Tibial nerve (tissue), 4 donors: Measurements from ENCODE around the gene SPEF2. TPM values are rescaled to one million over a fixed set of nuclear protein-coding genes. Genes with fewer than 3 reads are reported as not detected.

Source experiments
- DNase-seq, 2 donors: peaks; one replicate each; pipeline ENCODE4 v3.0.0-alpha.2; 2019; ENCODE audit warnings: low spot score in 2 of 2
- H3K27ac ChIP-seq, 4 donors: fragments of 200-600 bp; sonication (generic) in 3 of 4; one replicate each; pipeline ENCODE4 v1.5.1; 2017 to 2019; ENCODE audit warnings: mild to moderate bottlenecking in 1 of 4
- H3K27me3 ChIP-seq, 2 donors: fragments of 200-600 bp; sonication (generic) in 1 of 2; one replicate each; pipeline versions ENCODE4 v1.5.1 to v1.6.0; 2017 to 2019
- H3K36me3 ChIP-seq, 3 donors: fragments of 200-600 bp; sonication (generic); one replicate each; pipeline ENCODE4 v1.5.1; 2018 to 2019
- H3K4me1 ChIP-seq, 4 donors: fragments of 200-600 bp; sonication (generic) in 3 of 4; one replicate each; pipeline ENCODE4 v1.5.1; 2017 to 2019
- H3K4me3 ChIP-seq, 4 donors: fragments of 200-600 bp; sonication (generic) in 3 of 4; one replicate each; pipeline ENCODE4 v1.5.1; 2017 to 2019; ENCODE audit warnings: mild to moderate bottlenecking in 1 of 4, moderate library complexity in 1 of 4
- H3K9me3 ChIP-seq, 4 donors: fragments of 200-600 bp; sonication (generic) in 3 of 4; one replicate each; pipeline ENCODE4 v1.5.1; 2017 to 2019
- CTCF ChIP-seq, 5 experiments: fragments of 200-600 bp in 3 of 5; fragments of 450-650 bp in 2 of 5; sonication (generic) in 3 of 5; IDR thresholded peaks; one replicate each; pipeline ENCODE4 v1.5.1; 2016 to 2019; ENCODE audit warnings: antibody characterized with exemption in 5 of 5, mild to moderate bottlenecking in 3 of 5, moderate library complexity in 2 of 5
- EP300 ChIP-seq, 2 donors: sonication (generic); formaldehyde crosslinking; IDR thresholded peaks; one replicate each; pipeline ENCODE4 v1.6.1; 2017; ENCODE audit warnings: antibody characterized with exemption in 2 of 2, mild to moderate bottlenecking in 1 of 2
- POLR2A ChIP-seq, 2 donors: fragments of 450-650 bp; IDR thresholded peaks; one replicate each; pipeline ENCODE4 v1.6.1; 2017; ENCODE audit warnings: antibody characterized with exemption in 2 of 2, mild to moderate bottlenecking in 2 of 2, moderate library complexity in 2 of 2
- WGBS, 2 donors: methylation state at CpG; one replicate each; pipeline ENCODE4 v1.1.5; 2018; 5-methylcytosine and 5-hydroxymethylcytosine counted together
- total RNA-seq, 4 donors: library from RNA; depleted of rRNA; stranded (reverse); fragments of >200 nt; gene quantifications; one replicate each; pipeline ENCODE4 v1.1.0, GENCODE V29; 2016

The SPEF2 gene
- total RNA-seq, 4 donors from 2014 or later: 5.1 to 33.5 (median 17.5) TPM

- no peak for TF ChIP-seq EP300 (IDR thresholded peaks at IDR 0.05)
- no peak for TF ChIP-seq CTCF (IDR thresholded peaks at IDR 0.05)
- no peak for TF ChIP-seq POLR2A (IDR thresholded peaks at IDR 0.05)
- Histone ChIP-seq H3K36me3 (peaks cover 0 to 16% (median 0%) of the 10 kb centered on the region in 3 donors), H3K4me1 (no peaks in the 10 kb centered on the region), H3K27ac (no peak overlapping the region), H3K27me3 (no peaks in the 10 kb centered on the region), H3K4me3 (no peak overlapping the region), H3K9me3 (no peaks in the 10 kb centered on the region)
- WGBS, 2 donors: 84 to 95% methylated on average over 3 of the region's 3 CpGs
- DNase-seq: no peak
These were observed 61.0 kb downstream of the SPEF2 start for GRCh38 chr5:35678661-35679060.

GRCh38 chr5:35679357-35679756 is 61.7 kb downstream of the SPEF2 start:
- 92 to 95% methylated on average over 1 of the region's 1 CpG for WGBS, 2 donors
- no peaks in the 10 kb centered on the region for H3K27me3 ChIP-seq
- H3K36me3 ChIP-seq: peaks cover 0 to 16% (median 0%) of the 10 kb centered on the region in 3 donors
- H3K9me3 ChIP-seq: no peaks in the 10 kb centered on the region
- H3K4me3 ChIP-seq: no peak overlapping the region
- no peaks in the 10 kb centered on the region for H3K4me1 ChIP-seq
- no peak for DNase-seq
- no peak overlapping the region for H3K27ac ChIP-seq
- TF ChIP-seq POLR2A (IDR thresholded peaks at IDR 0.05) (no peak), CTCF (IDR thresholded peaks at IDR 0.05) (no peak), EP300 (IDR thresholded peaks at IDR 0.05) (no peak)

GRCh38 chr5:35681911-35682310 is 64.2 kb downstream of the SPEF2 start:
- Histone ChIP-seq H3K4me1 (no peaks in the 10 kb centered on the region), H3K27ac (no peak overlapping the region), H3K4me3 (no peak overlapping the region), H3K27me3 (no peaks in the 10 kb centered on the region), H3K9me3 (no peaks in the 10 kb centered on the region), H3K36me3 (no peaks in the 10 kb centered on the region)
- 69 to 77% methylated on average over 1 of the region's 1 CpG for WGBS, 2 donors
- TF ChIP-seq EP300 (IDR thresholded peaks at IDR 0.05) (no peak), CTCF (IDR thresholded peaks at IDR 0.05) (no peak), POLR2A (IDR thresholded peaks at IDR 0.05) (no peak)
- no peak for DNase-seq

- DNase-seq: no peak
- H3K9me3 ChIP-seq: no peaks in the 10 kb centered on the region
- TF ChIP-seq CTCF (IDR thresholded peaks at IDR 0.05) (no peak), POLR2A (IDR thresholded peaks at IDR 0.05) (no peak), EP300 (IDR thresholded peaks at IDR 0.05) (no peak)
- no peaks in the 10 kb centered on the region for H3K27me3 ChIP-seq
- WGBS, 2 donors: 87 to 88% methylated on average over 6 of the region's 6 CpGs
- H3K27ac ChIP-seq: no peak overlapping the region
- no peaks in the 10 kb centered on the region for H3K4me1 ChIP-seq
- no peaks in the 10 kb centered on the region for H3K36me3 ChIP-seq
- H3K4me3 ChIP-seq: no peak overlapping the region
These were observed 65.8 kb downstream of the SPEF2 start for GRCh38 chr5:35683466-35683865.

GRCh38 chr5:35685161-35685560 is 67.5 kb downstream of the SPEF2 start:
- 87 to 94% methylated on average over 1 of the region's 1 CpG for WGBS, 2 donors
- TF ChIP-seq EP300 (IDR thresholded peaks at IDR 0.05): no peak
- no peak for TF ChIP-seq POLR2A (IDR thresholded peaks at IDR 0.05)
- no peak for TF ChIP-seq CTCF (IDR thresholded peaks at IDR 0.05)

More at GRCh38 chr5:35685161-35685560, 67.5 kb downstream of the SPEF2 start:
- no peak for DNase-seq
- Histone ChIP-seq H3K36me3 (no peaks in the 10 kb centered on the region), H3K27me3 (no peaks in the 10 kb centered on the region), H3K4me1 (no peaks in the 10 kb centered on the region), H3K4me3 (no peak overlapping the region), H3K9me3 (no peaks in the 10 kb centered on the region), H3K27ac (no peak overlapping the region)
